COR-L47 (cell line): Measurements from ENCODE around the gene SFXN3.

Experiments
- DNase-seq: peaks from one replicate; lab custom pipeline; 2025; lab: John Stamatoyannopoulos, UW

SFXN3 gene

DNA sequence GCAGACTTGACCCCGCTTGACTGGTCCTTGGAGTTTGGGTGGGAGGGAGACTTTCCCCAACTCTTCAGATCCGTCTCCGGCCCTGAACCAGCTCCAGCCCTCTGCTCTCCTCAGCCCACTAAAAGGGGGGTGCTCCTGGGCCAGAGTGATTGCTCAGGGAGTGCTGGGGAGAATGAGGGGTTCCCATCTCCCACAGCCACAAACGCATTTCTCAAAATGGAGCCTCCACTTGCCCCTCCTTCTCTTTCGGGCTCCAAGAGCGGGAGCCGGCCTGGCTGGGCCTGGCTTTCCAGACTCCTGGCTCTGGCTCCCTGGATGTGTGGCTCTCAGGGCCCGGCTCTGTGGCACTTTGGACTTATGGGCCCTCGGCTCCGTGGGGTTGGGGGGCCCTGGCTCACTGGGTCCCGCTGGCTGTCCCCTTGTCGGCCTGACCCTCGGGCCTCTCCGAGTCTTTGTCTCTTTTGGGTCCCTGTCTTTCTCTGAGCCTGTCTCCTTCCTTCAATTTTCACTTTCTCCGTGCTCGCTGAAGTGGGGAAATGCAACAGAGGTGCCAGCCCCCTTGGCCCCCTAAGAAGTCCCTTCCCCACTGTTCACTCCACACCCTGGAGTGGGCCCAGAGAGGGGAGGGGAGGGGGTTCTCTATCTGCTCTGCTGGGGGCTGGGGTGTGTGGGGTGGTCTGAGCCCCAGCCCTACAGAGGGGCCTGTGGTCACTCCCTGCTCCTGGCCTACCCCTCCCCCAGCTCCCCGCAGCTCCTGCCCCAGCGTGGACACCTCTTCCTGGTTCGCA is 30.7 kb upstream of the SFXN3 start:
- DNase-seq, result no peak

DNA sequence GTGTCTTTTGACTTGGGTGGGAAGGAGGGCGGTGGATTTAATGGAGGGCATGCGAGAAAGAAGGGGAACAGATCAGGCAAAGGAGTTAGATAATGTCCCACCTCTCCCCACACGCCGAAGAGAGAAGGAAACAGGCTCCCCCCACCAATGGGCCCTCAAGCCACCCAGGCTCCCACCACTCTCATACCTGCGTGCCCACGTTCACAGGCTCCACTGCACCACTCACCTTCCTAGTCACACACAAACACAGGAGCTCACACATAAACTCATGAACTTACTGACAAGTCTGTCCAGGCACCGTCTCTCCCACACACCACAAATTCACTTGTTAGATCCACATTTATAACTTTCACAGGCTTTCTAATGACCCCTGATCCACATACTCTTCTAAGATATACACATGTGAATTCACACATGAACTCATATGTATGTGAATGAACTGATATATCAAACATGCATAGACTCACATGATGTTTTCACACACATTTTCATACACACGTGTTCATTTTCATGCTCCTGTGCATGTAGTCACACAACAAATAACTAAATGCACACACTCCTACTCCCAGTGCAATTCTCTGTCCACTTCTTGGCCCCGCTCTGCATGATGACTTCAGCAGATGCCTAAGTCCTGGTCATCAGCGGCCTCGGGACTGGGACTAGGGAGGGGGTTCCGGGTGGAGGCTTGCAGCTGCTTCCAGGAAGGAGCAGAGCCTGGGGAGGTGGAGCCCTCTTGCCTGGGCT is 29.9 kb upstream of the SFXN3 start:
- no peak for DNase-seq

DNA sequence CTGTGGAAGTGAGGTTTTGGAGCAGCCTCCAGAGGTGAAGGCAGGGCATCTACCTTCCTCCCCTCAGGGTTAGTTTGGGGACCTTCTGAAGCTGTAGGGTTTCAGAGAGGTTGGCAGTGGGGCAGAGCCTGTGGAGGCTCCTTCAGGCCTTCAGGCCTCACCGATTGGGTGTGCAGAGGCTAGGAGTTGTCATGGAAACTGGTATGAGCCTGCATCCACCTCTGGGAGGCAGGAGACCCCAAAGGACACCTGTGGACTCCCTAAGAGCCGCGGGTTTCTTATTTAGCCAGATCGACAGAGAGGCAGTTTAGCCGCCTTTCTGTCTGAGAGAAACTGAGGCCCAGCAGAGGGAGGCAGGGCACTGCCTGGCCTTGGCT is 29.4 kb upstream of the SFXN3 start:
- DNase-seq, result no peak

DNA sequence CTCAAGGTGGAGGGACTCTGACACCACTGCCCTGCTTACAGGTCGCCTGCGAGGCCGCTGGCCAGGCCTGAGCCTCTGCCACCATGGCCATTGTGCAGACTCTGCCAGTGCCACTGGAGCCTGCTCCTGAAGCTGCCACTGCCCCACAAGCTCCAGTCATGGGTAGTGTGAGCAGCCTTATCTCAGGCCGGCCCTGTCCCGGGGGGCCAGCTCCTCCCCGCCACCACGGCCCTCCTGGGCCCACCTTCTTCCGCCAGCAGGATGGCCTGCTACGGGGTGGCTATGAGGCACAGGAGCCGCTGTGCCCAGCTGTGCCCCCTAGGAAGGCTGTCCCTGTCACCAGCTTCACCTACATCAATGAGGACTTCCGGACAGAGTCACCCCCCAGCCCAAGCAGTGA is 28.6 kb upstream of the SFXN3 start:
- no peak for DNase-seq

DNA sequence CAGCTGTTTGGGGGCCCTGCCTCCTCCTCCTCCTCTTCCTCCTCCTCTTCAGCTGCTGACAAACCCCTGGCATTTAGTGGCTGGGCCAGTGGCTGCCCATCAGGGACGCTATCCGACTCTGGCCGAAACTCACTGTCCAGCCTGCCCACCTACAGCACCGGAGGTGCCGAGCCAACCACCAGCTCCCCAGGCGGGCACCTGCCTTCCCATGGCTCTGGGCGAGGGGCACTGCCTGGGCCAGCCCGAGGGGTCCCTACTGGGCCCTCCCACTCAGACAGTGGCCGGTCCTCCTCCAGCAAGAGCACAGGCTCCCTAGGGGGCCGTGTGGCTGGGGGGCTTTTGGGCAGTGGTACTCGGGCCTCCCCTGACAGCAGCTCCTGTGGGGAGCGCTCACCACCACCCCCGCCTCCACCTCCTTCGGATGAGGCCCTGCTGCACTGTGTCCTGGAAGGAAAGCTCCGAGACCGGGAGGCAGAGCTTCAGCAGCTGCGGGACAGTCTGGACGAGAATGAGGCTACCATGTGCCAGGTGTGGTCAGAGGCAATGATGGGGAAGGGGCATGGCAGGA is 27.3 kb upstream of the SFXN3 start:
- no peak for DNase-seq

DNA sequence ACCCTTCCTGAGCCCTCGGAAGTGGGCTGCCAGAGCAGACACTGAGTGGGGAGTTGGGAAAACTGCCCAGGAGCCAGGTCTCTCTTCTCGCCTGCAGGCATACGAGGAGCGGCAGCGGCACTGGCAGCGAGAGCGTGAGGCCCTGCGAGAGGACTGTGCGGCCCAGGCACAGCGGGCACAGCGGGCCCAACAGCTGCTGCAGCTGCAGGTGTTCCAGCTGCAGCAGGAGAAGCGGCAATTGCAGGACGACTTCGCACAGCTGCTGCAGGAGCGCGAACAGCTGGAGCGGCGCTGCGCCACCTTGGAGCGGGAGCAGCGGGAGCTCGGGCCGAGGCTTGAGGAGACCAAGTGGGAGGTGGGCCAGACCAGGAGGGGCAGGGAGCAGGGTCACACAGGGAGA is 25.7 kb upstream of the SFXN3 start:
- DNase-seq, result no peak

DNA sequence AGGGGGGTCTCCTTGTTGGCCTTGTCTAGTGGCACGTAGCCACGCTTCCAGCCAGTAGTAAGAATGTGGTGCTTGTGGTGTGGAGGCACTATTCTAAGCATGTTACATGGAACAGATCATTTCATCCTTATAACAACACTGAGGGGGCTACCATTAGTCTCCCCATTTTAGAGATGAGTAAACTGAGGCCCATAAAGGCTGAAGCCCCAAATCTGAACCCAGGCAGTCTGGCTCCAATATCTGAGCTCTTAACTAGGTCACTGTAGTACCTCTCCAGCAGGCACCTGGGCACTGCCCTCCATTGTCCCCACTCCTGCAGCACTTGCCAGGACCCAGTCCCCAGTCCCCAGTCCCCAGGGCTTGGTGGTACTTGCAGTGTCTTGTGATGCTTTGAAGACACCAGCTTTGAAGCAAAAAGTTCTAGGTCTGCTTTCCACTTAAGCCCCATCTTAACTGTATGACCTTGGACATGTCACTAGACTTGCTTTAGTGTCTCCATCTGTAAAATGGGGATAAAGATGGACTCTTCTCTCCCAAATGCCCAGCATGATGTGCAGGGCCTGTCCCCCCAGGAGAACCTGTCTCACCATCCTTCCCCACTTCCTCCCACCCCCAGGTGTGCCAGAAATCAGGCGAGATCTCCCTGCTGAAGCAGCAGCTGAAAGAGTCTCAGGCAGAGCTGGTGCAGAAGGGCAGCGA is 25.0 kb upstream of the SFXN3 start:
- no peak for DNase-seq

DNA sequence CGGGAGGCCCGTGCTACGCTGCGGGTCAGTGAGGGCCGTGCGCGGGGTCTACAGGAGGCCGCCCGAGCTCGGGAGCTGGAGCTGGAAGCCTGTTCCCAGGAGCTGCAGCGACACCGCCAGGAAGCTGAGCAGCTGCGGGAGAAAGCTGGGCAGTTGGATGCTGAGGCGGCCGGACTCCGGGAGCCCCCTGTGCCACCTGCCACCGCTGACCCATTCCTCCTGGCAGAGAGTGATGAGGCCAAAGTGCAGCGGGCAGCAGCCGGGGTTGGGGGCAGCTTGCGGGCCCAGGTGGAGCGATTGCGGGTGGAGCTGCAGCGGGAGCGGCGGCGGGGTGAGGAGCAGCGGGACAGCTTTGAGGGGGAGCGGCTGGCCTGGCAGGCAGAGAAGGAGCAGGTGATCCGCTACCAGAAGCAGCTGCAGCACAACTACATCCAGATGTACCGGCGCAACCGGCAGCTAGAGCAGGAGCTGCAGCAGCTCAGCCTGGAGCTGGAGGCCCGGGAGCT is 24.4 kb upstream of the SFXN3 start:
- DNase-seq, result no peak

DNA sequence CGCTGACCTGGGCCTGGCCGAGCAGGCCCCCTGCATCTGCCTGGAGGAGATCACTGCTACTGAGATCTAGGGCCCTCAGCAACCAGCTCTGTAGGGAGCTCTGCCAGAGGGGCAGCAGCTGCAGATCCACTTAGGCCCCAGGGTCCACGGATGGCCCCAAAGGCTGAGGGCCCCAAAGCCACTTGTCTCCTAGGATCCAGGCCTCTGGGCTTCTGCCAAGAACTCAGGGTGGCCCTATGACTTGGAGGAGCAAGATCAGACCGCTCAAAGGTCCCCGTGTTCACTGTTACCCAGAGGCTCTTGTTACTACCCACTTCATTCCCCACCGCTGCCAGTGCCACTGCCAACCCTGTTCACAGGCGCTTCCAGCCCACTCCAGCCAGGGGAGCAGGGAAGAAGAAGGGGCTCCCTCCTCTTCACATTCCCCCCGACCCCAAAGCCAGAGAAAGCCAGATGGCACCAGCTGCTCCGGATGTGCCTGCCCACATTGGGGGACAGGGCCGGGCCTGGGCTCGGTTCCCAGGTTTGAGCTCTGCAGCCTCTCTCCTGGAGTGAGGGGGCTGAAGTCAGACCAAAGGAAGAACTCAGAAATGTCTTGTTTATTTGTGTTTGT is 23.8 kb upstream of the SFXN3 start:
- no peak for DNase-seq

DNA sequence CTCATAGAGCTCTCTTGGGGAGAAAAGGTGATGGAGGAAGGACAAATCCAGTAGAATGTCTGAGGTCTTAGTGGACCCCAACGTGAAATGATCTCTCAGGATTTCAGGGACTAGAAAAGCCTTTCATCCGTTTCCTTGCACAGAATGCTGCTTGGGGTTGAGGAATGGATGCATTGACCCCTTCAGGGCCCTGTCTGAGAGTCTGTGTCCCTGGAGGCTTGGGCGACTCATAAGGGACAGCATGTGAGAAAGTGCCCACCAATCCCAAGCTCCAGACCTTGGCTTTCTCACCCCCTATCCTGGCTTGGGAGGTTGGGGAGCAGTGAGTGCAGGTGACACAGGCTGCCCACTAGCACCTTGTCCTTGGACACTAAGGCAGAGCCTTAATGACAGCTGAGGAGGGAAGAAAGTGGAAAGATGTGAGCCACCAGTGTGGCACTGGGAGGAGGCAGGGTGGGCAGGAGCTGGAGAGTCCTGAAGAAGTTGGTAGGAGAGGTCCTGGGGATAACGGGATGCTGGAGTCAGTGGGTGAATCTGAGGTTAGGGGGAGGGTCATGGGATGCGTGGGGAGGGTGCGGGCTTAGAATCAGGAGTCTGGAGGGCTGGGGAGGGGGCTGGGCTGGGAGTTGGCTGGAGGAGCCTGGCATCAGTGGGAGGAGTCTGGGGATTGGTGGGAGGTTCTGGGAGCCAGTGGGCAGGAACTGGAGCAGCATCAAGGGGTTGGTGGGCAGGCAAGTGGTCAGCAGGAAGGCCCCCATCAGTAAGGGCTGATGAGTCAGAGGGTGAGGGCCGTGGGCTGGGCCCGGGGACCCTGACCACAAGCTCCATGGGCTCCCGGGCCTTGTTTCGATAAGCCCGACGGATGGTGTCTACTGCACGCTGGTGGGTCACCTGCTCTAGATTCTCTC is 22.9 kb upstream of the SFXN3 start:
- no peak for DNase-seq

DNA sequence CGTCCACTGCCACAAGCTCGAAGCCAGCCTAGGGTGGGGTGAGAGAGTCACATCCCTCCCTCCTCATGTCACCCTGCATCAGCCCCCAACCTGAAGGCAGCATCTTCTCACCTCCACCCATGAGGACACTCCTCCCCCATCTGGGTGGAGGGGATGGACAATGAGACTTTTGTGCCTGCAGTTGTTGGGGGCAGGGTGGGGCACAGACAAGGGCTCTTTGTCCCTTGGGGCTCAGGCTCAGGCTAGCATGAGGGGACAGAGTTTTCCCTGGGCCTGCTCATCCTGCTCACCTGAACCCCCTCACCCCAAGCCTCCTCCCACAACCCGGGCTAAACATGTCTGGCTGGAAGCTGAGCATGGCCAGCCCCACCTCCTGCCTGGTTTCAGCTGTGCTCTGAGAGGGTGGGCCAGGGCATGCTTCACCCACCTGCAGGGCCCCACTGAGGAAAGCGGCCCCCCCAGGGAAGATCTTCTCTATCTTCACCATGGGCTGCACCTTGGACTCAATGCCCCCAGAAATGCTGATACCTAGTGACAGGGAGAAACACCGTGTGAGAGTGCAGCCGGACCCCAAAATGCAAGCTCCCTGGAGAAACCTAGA is 22.1 kb upstream of the SFXN3 start:
- DNase-seq, result no peak

DNA sequence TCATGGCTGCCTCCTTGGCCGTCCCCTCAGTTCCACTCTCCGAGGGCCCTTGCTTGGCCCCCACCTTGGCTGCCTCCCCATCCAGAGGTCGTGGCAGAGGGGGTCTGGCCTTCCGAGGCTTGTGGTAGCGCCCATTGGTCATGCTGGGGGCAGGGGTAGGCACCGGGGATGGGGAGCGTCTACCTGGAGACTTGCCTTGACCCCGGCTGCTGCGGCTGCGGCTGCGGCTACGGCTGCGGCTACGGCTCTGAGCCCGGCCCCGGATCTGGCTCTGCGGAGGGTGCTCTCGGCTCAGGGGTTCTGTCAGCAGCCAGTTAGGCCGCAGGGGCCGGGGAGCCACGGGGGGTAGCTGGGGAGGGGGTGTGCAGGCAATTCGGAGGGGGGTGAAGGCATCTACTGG is 20.7 kb upstream of the SFXN3 start:
- no peak for DNase-seq

DNA sequence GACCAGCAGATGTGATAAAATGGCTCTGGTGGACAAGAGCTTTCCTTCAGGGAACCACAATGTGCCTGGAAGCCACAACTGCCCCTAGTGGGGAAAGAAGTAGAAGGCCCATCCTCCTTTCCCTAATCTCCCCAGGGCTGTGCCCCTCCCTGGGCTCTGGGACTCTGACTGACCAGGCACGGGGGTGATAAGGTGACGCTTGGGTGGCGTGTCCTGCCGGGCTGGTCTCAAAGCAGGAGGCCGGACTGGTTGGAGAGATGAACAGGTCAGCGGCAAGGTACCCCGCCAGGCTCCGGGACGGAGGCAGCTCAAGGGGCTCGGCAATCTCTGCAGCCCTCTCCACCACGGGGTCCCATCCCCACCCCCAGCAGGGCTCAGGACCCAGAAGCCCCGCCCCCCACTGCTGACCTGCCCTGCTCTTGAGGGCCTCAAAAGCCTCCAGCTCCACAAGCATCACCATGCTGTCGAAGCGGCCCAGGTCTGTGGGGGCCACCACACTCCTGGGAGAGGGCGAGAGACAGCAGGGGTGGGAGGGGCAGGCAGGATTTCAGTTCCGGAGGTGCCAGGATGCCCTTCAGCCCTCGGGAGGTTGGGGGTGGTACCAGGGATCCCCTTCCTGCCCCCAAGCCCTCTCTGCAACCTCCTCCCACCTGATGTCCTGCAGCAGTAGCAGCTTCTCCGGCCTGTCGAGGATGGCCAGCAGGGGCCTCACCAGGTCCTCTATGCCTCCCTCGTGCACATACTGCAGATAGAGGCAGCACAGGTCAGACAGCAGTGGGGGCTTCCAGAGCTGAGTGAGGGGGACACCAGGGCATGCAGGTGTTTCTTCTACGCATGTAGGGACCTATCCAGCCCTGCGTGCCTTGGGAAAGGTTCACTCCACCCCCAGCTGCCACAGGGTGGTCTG is 19.3 kb upstream of the SFXN3 start:
- DNase-seq, result no peak

DNA sequence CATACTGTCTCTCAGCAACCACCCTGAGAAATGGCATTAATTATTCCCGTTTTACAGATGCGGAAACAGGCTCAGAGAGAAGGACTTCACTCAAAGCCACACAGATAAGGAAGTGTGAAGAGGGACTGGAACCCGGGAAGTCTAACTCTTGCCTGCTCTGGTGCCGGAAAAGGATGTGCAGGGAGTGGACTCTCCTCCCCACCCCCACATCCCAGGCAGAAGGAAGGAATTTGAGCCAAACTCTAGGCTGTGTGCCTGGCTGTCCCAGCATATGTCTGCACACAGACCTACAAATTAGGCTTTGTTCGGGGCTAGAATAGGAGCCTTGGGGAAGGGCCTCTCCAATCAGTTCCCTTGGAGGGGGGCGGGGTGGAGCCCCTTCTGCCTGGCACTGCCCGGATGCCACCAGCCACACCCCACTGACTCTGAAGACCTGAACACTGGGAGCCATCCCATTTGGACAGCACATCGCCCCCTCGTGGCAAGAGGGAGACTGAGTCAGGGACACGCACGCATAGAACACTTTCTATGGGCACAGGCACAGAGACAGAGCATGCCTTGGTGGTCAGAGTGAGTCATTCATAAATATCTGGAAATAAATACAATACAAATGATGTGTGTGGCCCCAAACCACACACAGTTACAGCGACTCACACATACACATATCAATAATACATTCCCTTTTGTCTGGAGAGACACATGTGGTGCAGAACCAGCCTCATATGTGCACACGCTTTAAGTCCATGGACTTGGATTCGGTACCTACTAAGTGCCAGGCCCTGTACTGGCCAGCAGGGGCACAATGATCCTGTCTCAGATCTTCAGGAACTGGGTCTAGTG is 18.3 kb upstream of the SFXN3 start:
- DNase-seq, result peak; percentile 78

DNA sequence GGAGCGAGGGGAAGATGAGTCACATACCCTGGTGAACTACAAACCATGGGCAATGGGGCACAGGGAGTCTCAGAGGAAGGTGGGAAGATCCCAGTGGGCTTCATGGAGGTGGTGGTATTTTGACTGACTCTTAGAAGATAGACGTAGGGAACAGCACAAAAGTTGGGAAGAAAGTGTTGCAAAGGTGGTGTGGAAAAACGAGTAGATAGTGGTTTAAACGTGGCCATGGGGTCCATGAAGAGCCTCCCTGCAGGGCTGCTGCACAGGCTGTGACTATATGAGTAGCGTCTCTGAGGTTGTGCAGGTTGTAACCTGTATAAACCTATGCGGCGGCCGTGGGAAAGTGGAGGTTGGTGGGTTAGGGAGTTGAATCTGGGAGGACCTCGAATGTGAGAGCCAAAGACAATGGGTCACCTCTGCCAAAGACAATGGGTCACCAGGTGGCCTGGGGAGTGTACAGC is 17.6 kb upstream of the SFXN3 start:
- DNase-seq, result no peak

DNA sequence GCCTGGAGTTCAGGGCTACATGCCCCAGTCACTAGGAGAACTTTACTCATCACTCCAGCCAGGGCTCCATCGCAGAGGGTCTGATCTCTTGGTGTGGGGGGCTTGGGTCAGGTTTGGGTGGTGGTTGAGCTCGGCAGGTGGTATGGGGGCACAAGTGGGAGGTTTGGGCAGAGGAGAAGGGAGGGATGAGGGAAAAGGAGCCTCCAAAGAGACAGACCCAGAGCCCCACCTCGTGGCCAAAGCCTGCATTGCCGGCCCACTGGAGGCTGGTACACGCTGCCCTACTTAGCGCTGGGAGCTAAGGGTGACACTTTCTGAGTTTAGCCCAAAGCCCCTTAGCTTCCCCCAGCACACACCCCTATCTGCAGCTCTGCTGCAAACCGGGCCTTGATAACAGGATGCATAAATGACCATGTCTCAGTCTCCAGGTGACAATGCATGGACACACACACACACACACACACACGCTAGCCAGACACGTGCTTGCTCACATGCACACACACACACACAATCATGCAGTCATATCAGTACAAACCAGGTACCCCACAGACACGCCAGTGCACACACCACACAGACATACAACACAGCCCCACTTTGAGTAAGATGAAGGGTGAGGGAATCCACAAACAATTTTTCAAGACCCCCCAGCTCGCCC is 16.7 kb upstream of the SFXN3 start:
- peak; percentile 15 for DNase-seq

DNA sequence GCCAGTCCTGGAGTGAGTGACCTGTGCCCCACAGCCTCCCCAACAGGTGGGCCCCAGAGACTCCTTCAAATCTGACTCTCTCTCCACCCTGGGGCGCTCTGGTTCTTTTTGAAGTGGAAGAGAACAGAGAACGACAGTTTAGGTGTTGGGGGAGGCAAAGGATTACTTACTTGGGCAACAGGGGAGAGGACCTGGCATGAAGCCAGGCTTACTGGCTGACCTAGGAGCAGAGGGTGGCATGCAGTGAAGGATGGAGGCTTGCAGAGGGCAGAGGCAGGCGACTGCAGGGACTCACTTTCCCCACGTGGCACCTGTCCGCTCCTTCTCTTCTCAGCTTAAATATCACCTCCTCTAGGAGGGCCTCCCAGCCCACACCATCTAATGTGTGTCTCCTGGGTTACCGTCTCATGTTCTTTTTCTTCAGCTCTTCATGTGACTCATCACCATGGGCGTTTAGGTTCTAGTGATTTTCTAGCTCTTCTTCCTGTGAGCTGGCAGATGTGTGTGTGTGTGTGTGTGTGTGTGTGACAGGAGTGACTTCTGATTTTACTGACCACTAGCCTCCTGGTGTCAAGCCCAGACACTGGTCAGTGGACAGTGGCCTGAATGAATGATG is 16.0 kb upstream of the SFXN3 start:
- no peak for DNase-seq

DNA sequence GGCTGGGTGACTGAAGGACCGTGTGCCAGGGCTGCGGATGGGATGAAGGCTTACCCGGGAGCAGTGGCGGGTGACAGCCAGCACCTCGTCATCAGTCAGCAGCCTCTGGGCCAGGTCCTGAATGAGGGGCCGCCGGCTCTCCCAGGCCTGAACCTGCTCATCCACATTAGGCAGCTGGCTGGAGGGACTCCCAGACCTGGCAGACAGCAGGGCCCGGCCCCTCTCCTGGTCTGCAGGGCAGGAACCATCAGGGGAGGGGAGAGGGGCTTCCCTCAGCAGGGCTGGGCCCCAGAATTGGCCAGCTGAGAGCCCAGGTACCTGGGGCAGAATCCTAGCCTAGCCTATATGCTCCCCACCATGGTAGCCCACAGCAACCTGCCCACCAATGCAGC is 15.5 kb upstream of the SFXN3 start:
- no peak for DNase-seq
